HG02981 (cell line): ENCODE results near the gene ZDHHC4.

Experiments
- ATAC-seq: cut with Tn5 transposase; IDR thresholded peaks from one replicate; pipeline ENCODE4 v1.9.1; 2021; ENCODE audit warnings: mild to moderate bottlenecking, moderate library complexity; ENCODE audit not compliant: unreplicated experiment

Gene ZDHHC4

DNA sequence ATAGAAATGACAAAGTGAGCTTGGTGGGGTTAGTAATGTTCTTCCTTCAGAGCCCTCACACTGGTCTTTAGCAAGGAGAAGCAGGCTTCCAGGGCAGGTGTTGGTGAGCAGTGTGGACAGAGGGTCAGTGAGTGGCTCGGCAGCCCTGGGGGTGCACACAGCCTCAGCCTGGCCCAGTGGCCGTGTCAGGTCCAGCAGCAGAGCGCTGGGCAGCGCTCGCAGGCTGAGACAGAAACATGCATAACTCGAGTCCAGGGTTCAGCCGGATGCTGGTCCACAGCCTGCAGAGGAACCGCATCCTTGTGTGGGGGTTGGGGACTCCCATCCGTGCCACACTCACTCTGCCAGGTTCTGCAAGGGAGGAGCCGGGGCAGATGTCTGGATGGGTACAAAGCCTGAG, 27.2 kb downstream of the ZDHHC4 start:
- ATAC-seq, result no peak

- ATAC-seq, result no peak
Observed at GRCh38 chr7:6606866-6607583, 29.8 kb downstream of the ZDHHC4 start.

DNA sequence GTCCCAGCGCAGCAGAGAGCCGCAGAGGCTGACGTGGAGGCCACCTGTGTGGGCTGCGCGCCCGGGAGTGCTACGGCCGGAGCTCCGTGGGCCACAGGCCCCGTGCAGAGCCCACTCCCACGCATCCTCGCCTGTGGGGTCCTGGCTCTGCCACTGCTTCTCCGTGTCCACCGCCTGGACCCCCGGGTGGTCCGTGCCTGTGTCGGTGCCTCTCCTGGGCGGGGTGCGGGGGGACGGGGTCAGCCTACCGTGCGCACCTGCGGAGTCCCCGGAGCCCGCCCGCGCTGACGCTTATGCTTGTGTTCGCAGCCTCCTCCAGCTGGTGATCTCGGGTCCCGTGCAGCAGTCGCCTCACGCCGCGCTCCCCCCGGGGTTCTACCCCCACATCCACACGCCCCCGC, 30.4 kb downstream of the ZDHHC4 start:
- no peak for ATAC-seq

DNA sequence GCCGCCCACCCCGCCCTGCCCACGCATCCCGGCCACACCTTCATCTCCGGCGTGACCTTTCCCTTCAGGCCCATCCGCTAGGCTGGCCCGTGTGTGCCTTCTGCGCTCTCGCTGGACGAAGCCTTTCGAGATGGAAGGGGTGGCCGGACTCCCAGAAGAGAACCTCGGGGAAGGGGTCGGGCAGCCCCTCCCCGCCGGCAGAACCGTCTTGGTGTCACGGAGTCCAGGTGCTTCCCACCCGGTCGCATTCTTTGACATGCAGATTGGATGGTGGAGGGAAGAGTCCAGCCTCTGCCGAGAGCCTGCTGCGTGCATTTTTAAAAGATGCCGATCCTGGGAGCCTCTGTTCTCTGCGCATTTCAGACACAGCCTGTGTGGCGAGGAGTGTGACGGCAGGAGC, 30.8 kb downstream of the ZDHHC4 start:
- ATAC-seq, result no peak

DNA sequence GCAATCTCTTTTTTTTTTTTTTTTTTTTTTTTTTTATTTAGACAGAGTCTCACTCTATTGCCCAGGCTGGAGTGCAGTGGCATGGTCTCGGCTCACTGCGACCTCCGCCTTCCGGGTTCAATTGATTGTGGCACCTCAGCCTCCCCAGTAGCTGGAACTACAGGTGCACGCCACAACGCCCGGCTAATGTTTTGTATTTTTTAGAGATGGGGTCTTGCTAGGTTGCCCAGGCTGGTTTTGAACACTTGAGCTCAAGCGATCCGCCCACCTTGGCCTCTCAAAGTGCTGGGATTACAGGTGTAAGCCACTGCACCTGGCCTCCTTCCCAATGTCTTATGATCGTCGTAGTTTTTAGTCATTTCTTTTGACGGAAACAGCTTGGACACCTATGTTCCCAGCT, 31.5 kb downstream of the ZDHHC4 start:
- no peak for ATAC-seq

DNA sequence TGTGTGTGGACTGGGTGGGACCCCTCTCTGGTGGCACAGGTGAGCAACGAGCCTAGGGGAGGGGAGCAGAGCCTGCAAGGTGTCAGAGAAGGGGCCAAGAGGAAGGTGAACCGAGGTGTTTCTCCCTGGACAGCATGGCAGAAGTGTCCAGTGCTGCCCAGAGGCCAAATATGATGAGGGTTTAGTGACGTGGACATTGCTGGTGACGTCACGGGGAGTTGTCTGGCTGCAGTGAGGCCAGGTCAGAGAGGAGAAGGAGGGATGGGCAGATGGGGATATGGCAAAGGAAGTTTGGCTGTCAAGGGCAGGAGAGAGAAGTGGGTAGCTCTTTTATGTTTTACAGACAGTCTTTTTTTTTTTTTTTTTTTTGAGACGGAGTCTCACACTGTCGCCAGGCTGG, 35.6 kb downstream of the ZDHHC4 start:
- ATAC-seq, result no peak

DNA sequence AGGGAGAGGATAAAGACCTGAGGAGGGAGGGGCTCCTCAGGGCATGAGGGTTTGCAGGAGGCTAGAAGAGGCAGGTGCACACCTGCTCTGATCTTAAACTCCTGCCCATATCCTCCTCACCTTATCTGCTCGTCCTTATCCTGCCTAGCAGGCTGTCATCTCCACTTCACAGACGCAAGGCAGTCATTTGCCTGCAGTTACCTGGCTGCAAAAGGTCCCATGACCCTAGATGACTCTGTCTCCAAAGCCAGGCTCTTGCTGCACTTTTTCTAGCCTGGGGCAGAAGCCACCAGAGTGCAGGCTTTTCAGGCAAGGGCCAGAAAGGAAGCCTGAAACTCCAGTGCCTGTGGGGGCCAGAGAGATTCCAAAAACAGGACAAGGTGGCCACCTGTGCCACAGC, 36.5 kb downstream of the ZDHHC4 start:
- no peak for ATAC-seq

DNA sequence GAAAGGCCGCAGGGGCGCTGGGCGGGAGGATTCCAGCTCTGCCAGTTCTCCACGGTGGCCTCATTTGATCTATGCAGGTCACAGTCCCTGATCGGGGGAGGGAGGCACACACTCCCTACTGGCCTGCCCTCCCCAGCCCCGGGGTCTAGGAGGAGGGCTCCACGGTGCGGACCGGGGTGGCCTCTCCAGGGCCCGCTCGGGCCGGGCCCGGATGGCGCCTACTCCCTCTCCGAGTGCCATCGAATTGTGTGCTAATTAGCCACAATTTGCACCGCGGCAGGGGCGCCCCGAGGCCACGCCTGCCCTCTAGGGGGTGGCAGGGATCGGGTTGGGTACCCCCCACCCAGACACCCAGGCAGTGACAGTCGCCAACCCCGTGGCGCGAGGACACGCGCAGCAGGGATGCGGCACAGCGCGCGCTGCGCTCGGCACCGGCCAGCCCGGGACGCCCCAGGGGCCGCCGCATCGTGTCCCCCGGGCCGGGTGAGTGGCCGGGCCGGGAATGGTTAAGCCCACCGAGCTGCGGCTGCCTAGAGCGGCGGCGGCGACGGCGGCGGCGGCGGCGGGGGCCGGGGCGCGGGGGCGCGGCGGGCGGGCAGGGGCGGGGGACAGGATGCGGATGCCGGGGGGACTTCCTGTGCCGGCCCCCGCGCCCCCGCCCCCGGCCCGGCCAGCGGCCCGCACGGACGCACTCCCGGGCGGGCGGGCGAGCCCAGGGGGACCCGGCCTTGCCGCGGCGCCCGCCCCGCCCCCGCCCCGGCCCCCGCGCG, 37.9 kb downstream of the ZDHHC4 start, which contains the start of gene ZNF853:
ZNF853 (plus strand) TSS at position 658 of the 770 bp plus-strand sequence. CDS start 565 bp downstream, outside the sequence.
- ATAC-seq, result no peak

- no peak for ATAC-seq
Observed at GRCh38 chr7:6615723-6616555, 38.7 kb downstream of the ZDHHC4 start.

- ATAC-seq, result no peak
Observed at GRCh38 chr7:6616854-6617643, 39.8 kb downstream of the ZDHHC4 start.

GRCh38 chr7:6618621-6619020, 41.4 kb downstream of the ZDHHC4 start:
- ATAC-seq, result no peak

DNA sequence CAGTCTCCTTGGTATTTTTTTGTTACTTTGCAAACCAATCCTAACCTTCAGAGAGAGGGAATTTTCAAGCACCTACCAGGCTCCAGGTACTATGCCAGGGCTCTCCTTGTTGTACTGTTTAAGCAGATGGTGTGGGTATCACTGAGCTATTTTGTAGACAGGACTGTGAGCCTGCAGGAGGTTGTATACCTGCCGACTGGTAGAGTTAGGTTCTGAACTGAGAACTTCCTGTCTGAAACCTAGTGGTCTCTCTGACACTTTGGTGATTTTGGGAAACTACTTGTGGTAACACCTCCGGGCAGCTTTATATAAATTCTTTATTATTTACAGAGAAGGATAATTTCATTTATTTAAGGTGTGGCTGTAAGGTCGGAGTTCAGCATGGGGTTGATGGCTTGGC, 42.7 kb downstream of the ZDHHC4 start:
- no peak for ATAC-seq

DNA sequence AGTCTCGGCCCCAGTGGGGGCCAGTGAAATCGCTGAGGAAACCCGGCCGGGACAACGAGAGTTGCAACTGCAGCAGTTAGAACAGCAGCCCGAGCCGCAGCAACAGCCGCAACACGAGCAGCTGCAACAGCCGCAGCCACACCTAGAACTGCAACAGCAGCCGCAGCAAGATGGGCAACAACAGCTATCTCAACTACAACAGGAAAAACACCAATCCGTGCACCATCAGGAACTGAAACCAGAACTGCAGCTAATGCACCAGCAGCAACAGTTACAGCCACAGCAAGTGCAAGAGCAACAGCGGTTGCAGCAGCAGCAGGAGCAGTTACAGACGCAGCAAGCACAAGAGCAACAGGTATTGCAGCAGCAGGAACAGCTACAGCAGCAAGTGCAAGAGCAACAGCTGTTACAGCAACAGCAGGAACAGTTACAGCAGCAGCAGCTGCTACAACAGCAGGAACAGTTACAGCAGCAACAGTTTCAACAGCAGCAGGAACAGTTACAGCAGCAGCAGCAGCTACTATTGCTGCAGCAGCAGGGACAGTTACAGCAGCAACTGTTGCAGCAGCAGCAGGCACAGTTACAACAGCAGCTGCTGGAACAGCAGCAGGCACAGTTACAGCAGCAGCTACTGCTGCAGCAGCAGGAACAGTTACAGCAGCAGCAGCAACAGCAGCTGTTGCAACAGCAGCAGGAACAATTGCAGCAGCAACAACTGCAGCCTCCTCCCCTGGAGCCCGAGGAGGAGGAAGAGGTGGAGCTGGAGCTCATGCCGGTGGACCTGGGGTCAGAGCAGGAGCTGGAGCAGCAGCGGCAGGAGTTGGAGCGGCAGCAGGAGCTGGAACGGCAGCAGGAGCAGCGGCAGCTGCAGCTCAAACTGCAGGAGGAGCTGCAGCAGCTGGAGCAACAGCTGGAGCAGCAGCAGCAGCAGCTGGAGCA, 44.2 kb downstream of the ZDHHC4 start:
- ATAC-seq, result no peak

DNA sequence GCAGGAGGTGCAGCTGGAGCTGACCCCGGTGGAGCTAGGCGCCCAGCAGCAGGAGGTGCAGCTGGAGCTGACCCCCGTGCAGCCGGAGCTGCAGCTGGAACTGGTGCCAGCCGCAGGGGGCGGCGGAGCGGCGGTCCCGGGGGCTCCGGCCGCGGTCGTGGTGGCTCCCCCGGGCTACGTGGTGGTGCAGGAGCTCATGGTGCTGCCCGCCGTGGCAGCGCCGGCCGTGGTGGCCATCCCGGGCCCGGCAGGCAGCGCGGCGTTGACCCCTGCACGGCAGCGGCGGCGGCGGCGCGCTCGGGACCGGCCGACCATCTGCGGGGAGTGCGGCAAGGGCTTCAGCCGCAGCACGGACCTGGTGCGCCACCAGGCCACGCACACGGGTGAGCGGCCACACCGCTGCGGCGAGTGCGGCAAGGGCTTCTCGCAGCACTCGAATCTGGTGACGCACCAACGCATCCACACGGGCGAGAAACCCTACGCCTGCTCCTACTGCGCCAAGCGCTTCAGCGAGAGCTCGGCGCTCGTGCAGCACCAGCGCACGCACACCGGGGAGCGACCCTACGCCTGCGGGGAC, 45.0 kb downstream of the ZDHHC4 start:
- ATAC-seq, result no peak

- ATAC-seq, result no peak
Observed at GRCh38 chr7:6623589-6624245, 46.5 kb downstream of the ZDHHC4 start.

GRCh38 chr7:6624246-6624611, 47.0 kb downstream of the ZDHHC4 start:
- ATAC-seq, result no peak

DNA sequence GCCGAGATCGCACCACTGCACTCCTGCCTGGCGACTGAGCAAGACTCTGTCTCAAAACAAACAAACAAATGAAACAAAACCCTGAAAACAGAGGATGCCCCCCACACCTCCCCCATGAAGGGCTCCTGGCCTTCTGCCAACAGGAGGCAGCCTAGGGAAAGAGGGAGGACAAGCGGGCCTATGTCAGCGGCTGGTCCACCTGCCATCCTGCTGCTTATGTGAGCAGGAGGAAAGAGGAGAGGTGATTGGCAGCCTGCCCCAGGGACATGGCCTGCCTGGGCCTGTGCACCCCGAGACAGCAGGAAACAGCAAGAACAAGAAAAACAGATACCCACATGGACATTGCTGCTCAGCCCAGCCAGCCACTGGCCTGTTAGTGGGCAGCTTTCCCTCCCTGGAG, 50.8 kb downstream of the ZDHHC4 start:
- no peak for ATAC-seq

DNA sequence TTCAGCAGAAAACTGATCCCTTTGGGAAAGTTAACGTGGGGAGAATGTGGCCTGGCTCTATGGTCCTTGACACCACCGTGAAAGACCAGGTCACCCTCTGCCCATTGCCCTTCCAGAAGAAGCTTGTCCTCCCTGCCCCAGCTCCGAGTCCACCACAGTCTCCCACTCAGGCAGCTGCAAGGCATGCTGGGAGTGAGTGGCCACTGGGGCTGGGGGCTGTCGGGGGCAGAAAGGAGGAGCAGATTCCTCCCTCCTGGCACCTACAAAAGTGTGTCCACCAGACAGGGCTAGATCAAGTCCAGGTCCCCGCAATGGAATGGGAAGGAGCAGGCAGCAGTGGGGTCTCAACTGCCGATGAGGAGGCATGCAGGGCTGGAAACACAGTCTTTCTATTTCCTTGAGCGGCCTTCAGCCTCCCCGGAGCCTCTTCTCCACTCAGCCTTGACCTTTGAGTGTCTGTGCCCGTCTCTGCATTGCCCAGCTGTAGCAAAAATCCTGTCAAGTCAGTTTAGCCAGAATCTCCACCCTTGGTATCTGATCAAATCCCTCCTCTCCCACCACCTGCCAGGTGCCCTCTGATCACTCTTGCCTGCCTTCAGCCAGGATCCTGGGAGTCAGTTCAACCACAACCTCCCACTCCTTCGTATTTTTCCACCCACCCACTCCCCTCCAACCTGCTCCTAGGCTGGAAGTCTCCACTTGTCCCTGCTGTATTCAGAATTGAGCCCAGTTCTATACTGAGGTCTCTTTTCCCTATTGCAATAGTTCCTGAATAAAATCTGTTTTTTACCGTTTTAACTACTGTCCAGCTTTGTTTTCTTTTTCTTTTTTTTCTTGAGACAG, 53.0 kb downstream of the ZDHHC4 start:
- no peak for ATAC-seq
